ENCODE measurements around the gene MAG. TPM values are rescaled to one million over a fixed set of nuclear protein-coding genes. Genes with fewer than 3 reads are reported as not detected.
A peak's percentile ranks its signal among the peaks of the same experiment; 100 is the strongest.

The MAG gene
- total and polyA plus RNA-seq, 9 of the 15 experiments (the other 6 are each of a cell fraction or from before 2014, with no cell fraction given): 0.11 to 10.0 (median 1.6) TPM

- in situ Hi-C loops (cut with MboI): no loop called here
- Histone ChIP-seq H3K4me1 (replicated peaks in 1 of 2; ENCODE audit: control insufficient read depth in 2 of 2, insufficient read depth in 2 of 2, low read length in 2 of 2) (peaks cover 67 to 75% of the 10 kb centered on the region in 2 experiments), H3K9me1 (ENCODE audit: control insufficient read depth, insufficient read depth, low read length) (peaks cover 3% of the 10 kb centered on the region), H3K9me3 (replicated peaks; ENCODE audit: control insufficient read depth, insufficient read depth, low read depth, low read length) (no peaks in the 10 kb centered on the region), H3K4me2 (ENCODE audit: insufficient read depth, low read length) (no peak overlapping the region), H3K27me3 (ENCODE audit: control insufficient read depth in 2 of 2, insufficient read depth in 2 of 2, low read length in 2 of 2) (no peaks in the 10 kb centered on the region), H2AFZ (ENCODE audit: low read depth, low read length) (peak overlapping the region; percentile 65), H3K27ac (ENCODE audit: extremely low read depth, low read depth, low read length) (peak overlapping the region; percentile 90), H4K20me1 (replicated peaks; ENCODE audit: control insufficient read depth, insufficient read depth, low read length) (no peaks in the 10 kb centered on the region), H3K9ac (ENCODE audit: insufficient read depth in 1 of 2, low read depth in 2 of 2, low read length in 2 of 2) (peak overlapping the region; percentile 61 to 89), H3K79me2 (ENCODE audit: control insufficient read depth, insufficient read depth, low read length) (peaks cover 10% of the 10 kb centered on the region; the same call in 2 of the 3 replicates), H3K4me3 (no peak overlapping the region), H3K36me3 (ENCODE audit: control insufficient read depth, insufficient read depth, low read length) (no peaks in the 10 kb centered on the region)
- DNase-seq (ENCODE audit: extremely low read depth in 1 of 4, low spot score in 3 of 4) (peak in 1 of 4 experiments; percentile 11), FAIRE-seq (no peak), ATAC-seq (no peak; the same call in 2 of the 3 replicates)
- ChIA-PET POLR2A (interaction anchor here (0.6 to 2.3 kb wide), 5 partner anchors 10 to 27 kb away, joined by 3 to 11 read pairs (median 3); partner anchors contain the start of gene HAMP), CTCF (ENCODE audit: low intra/inter-chr PET ratio) (no interaction called here)
- 57% methylated on average over 8 of the region's 10 CpGs for WGBS (ENCODE audit: insufficient coverage, low coverage, missing lambda C conversion rate)
- TF ChIP-seq HCFC1 (IDR thresholded peaks at IDR 0.05; ENCODE audit: low read depth, low read length) (no peak), POLR2B (IDR thresholded peaks at IDR 0.05; ENCODE audit: low read depth, partially characterized antibody) (no peak), KLF1 (tag; IDR thresholded peaks at IDR 0.05) (no peak), SREBF1 (IDR thresholded peaks at IDR 0.05; ENCODE audit: borderline replicate concordance, low read depth, low read length) (no peak), CBX2 (IDR thresholded peaks at IDR 0.05; ENCODE audit: insufficient read depth, low read length, poor library complexity, severe bottlenecking) (no peak), ZNF384 (IDR thresholded peaks at IDR 0.05; ENCODE audit: low read depth, low read length) (no peak), DIDO1 (tag; IDR thresholded peaks at IDR 0.05; ENCODE audit: low read depth) (no peak), CREB3 (tag; conservative IDR thresholded peaks at IDR 0.05; ENCODE audit: low read depth) (no peak), SAFB (IDR thresholded peaks at IDR 0.05; ENCODE audit: borderline replicate concordance, low read depth, low read length) (no peak), ARHGAP35 (IDR thresholded peaks at IDR 0.05; ENCODE audit: partially characterized antibody) (no peak), ESRRB (CRISPR knock-in tag; IDR thresholded peaks at IDR 0.05; ENCODE audit: borderline replicate concordance) (no peak)
- intact Hi-C loops (cut with micrococcal nuclease): no loop called here
- BruUV-seq (replicated peaks): no TSS peak
Observed at GRCh38 chr19:35307931-35308330, 16.0 kb downstream of the MAG start.

Data from K562 (cell line).